ENCODE results near the gene HK3.

The HK3 gene

GRCh38 chr5:176868731-176869130 is 30.4 kb downstream of the HK3 start:
- no peak for DNase-seq (ENCODE audit: low read depth)

GRCh38 chr5:176868126-176868525 is 31.0 kb downstream of the HK3 start:
- no peak for DNase-seq (ENCODE audit: low read depth)

- no peak for DNase-seq (ENCODE audit: low read depth)
These were observed 32.3 kb downstream of the HK3 start for GRCh38 chr5:176866707-176867310.

- no peak for DNase-seq (ENCODE audit: low read depth)
These were observed 33.2 kb downstream of the HK3 start for GRCh38 chr5:176865964-176866363.

GRCh38 chr5:176864755-176865154 is 34.4 kb downstream of the HK3 start:
- DNase-seq (ENCODE audit: low read depth) = no peak

GRCh38 chr5:176863765-176864098 is 35.4 kb downstream of the HK3 start:
- no peak for DNase-seq (ENCODE audit: low read depth)

- no peak for DNase-seq (ENCODE audit: low read depth)
These were observed 35.9 kb downstream of the HK3 start for GRCh38 chr5:176863041-176863764.

GRCh38 chr5:176862330-176862995 is 36.7 kb downstream of the HK3 start:
- no peak for DNase-seq (ENCODE audit: low read depth)

GRCh38 chr5:176861276-176861675 is 37.9 kb downstream of the HK3 start:
- DNase-seq (ENCODE audit: low read depth) = no peak

GRCh38 chr5:176860381-176860780 is 38.8 kb downstream of the HK3 start:
- no peak for DNase-seq (ENCODE audit: low read depth)

GRCh38 chr5:176859916-176860315 is 39.2 kb downstream of the HK3 start:
- no peak for DNase-seq (ENCODE audit: low read depth)

- no peak for DNase-seq (ENCODE audit: low read depth)
These were observed 41.3 kb downstream of the HK3 start for GRCh38 chr5:176857894-176858273.

- no peak for DNase-seq (ENCODE audit: low read depth)
These were observed 41.8 kb downstream of the HK3 start for GRCh38 chr5:176857216-176857893.

GRCh38 chr5:176856746-176857145 is 42.4 kb downstream of the HK3 start:
- no peak for DNase-seq (ENCODE audit: low read depth)

- DNase-seq (ENCODE audit: low read depth) = no peak
These were observed 43.5 kb downstream of the HK3 start for GRCh38 chr5:176855598-176855997.

GRCh38 chr5:176854164-176854563 is 45.0 kb downstream of the HK3 start:
- DNase-seq (ENCODE audit: low read depth) = no peak

- no peak for DNase-seq (ENCODE audit: low read depth)
These were observed 45.9 kb downstream of the HK3 start for GRCh38 chr5:176853151-176853778.

- DNase-seq (ENCODE audit: low read depth) = no peak
These were observed 47.1 kb downstream of the HK3 start for GRCh38 chr5:176851871-176852658.

GRCh38 chr5:176851380-176851779 is 47.8 kb downstream of the HK3 start:
- DNase-seq (ENCODE audit: low read depth) = no peak

GRCh38 chr5:176850371-176851245 is 48.5 kb downstream of the HK3 start:
- DNase-seq (ENCODE audit: low read depth) = no peak

All from stimulated activated CD8-positive, alpha-beta memory T cell treated with anti-CD3 and anti-CD28 coated beads, Interleukin-15, amount 100 ng/mL, for 24 hours (primary cell).